Psoas muscle (tissue), 8 donors: Measurements from ENCODE around the gene IRF2BP1. TPM values are rescaled to one million over a fixed set of nuclear protein-coding genes. Genes with fewer than 3 reads are reported as not detected.

Source experiments
- ATAC-seq, 4 donors: fragments of 200-7000 bp; cut with Tn5 transposase; one replicate each; pipeline ENCODE4 v1.9.1; 2020; ENCODE audit warnings: moderate library complexity in 3 of 4, mild to moderate bottlenecking in 2 of 4
- DNase-seq, 2 donors: peaks; one replicate each; pipeline ENCODE4 v3.0.0-alpha.2; 2020
- H3K27ac ChIP-seq: fragments of 200-600 bp; one replicate; pipeline ENCODE4 v1.8.0; 2022
- H3K27me3 ChIP-seq, 3 donors: fragments of 200-600 bp in 1 of 3; one replicate each; pipeline versions ENCODE4 v1.6.1 to v1.8.0; 2013 to 2022; ENCODE audit warnings: low read length in 2 of 3, mild to moderate bottlenecking in 2 of 3, moderate library complexity in 1 of 3; ENCODE audit not compliant: insufficient read depth in 3 of 3
- H3K36me3 ChIP-seq, 2 donors: fragments of 200-600 bp in 1 of 2; one replicate each; pipeline versions ENCODE4 v1.6.1 to v1.8.0; 2013 to 2022; ENCODE audit warnings: low read depth in 1 of 2, mild to moderate bottlenecking in 1 of 2, moderate library complexity in 1 of 2; ENCODE audit not compliant: insufficient read depth in 1 of 2
- H3K4me1 ChIP-seq: fragments of 200-600 bp; one replicate; pipeline ENCODE4 v1.8.0; 2022
- H3K4me3 ChIP-seq: fragments of 200-600 bp; one replicate; pipeline ENCODE4 v1.8.0; 2022; ENCODE audit warnings: mild to moderate bottlenecking
- H3K9me3 ChIP-seq: fragments of 200-600 bp; one replicate; pipeline ENCODE4 v1.8.0; 2022
- CTCF ChIP-seq: fragments of 200-600 bp; IDR thresholded peaks from one replicate; pipeline ENCODE4 v1.8.0; 2022; ENCODE audit warnings: antibody characterized with exemption
- WGBS, 3 donors: extraction: QIAGEN DNeasy Blood & Tissue Kit; methylation state at CpG; one replicate each; pipeline versions ENCODE4 v1.1.6 to v1.1.7; 2013; 5-methylcytosine and 5-hydroxymethylcytosine counted together
- intact Hi-C, 2 donors: fragments of 100-400 bp; cut with DNase I; formaldehyde crosslinking; loops; one replicate each; pipeline versions ENCODE4 v1.11.0 to v1.14.2; 2022
- polyA plus RNA-seq, 3 donors: library from polyadenylated mRNA; stranded (reverse); fragments of 200-250 nt; gene quantifications; one replicate each; pipeline ENCODE4 v1.2.3, GENCODE V29; 2013
- total RNA-seq, 4 donors: library from RNA; stranded (reverse); fragmentation: NEBNext Ultra II Directional in 2 of 4; extraction: Animal tissue kit (Norgen Biotek cat#: 25700) in 2 of 4; gene quantifications; one replicate each; pipeline versions ENCODE4 v1.2.1 to v1.2.4, GENCODE V29; 2021 to 2023
- donor health status: healthy with polysubstance abuse.
- donor health status: DM: no; HTN: no; CAD: no; lungs with moderate emphysema.
- donor health status: Bipolar disorder and iron deficiency.
- donor health status: healthy.
- donor health status: DM: yes; HTN: yes; CAD: no.
- donor health status: DM: no; HTN: no; CAD: no.
- donor health status: DM: no; HTN: no; CAD: no.
- donor health status: DM: yes; HTN: yes; CAD: no.

The IRF2BP1 gene
- total and polyA plus RNA-seq, 7 donors: 12.6 to 25.4 (median 17.6) TPM

GRCh38 chr19:45905011-45905410 is 19.1 kb upstream of the IRF2BP1 start:
- peaks cover 0 to 5% of the 10 kb centered on the region in 2 donors for H3K36me3 ChIP-seq
- ATAC-seq (no peak), DNase-seq (no peak)
- 67 to 80% (median 74%) methylated on average over 10 of the region's 10 CpGs for WGBS, 3 donors
- intact Hi-C loops: no loop called here
- H3K4me3 ChIP-seq: no peak overlapping the region
- H3K4me1 ChIP-seq: peaks cover 16% of the 10 kb centered on the region
- H3K27me3 ChIP-seq: no peaks in the 10 kb centered on the region
- H3K27ac ChIP-seq: no peak overlapping the region
- H3K9me3 ChIP-seq: no peaks in the 10 kb centered on the region
- TF ChIP-seq CTCF: no peak

GRCh38 chr19:45902651-45903625 is 17.0 kb upstream of the IRF2BP1 start:
- TF ChIP-seq CTCF: no peak
- intact Hi-C loops: no loop called here
- H3K27ac ChIP-seq: peak overlapping the region; percentile 74
- peak overlapping the region; percentile 91 for H3K4me3 ChIP-seq
- peak; percentile 98 to 100 for DNase-seq
- H3K9me3 ChIP-seq: no peaks in the 10 kb centered on the region
- peak; percentile 97 to 98 (median 98) for ATAC-seq
- no peaks in the 10 kb centered on the region for H3K27me3 ChIP-seq
- H3K36me3 ChIP-seq: peaks cover 0 to 26% of the 10 kb centered on the region in 2 donors
- peaks cover 16% of the 10 kb centered on the region for H3K4me1 ChIP-seq
- 1% methylated on average over 61 to 73 of the region's 73 CpGs for WGBS, 3 donors

- no peaks in the 10 kb centered on the region for H3K27me3 ChIP-seq
- peaks cover 0 to 35% of the 10 kb centered on the region in 2 donors for H3K36me3 ChIP-seq
- intact Hi-C loops: no loop called here
- DNase-seq (no peak), ATAC-seq (peak in 1 of 4 donors; percentile 2)
- peak within 1 kb of the TSS; percentile 91 for H3K4me3 ChIP-seq
- WGBS, 3 donors: 0 to 2% (median 1%) methylated on average over 32 to 47 of the region's 47 CpGs
- peak within 1 kb of the TSS; percentile 74 for H3K27ac ChIP-seq
- peaks cover 16% of the 10 kb centered on the region for H3K4me1 ChIP-seq
- no peaks in the 10 kb centered on the region for H3K9me3 ChIP-seq
- no peak for TF ChIP-seq CTCF
These were observed 16.1 kb upstream of the IRF2BP1 start, which contains the start of gene MYPOP for GRCh38 chr19:45901912-45902650. Gene MYPOP, minus strand, starts transcription at chr19:45902613. Its CDS starts 840 bp downstream, at chr19:45901773.

GRCh38 chr19:45901432-45901911 is 15.5 kb upstream of the IRF2BP1 start:
- H3K27me3 ChIP-seq: no peaks in the 10 kb centered on the region
- TF ChIP-seq CTCF: no peak
- H3K9me3 ChIP-seq: no peaks in the 10 kb centered on the region
- peaks cover 0 to 38% of the 10 kb centered on the region in 2 donors for H3K36me3 ChIP-seq
- peak overlapping the region; percentile 91 for H3K4me3 ChIP-seq
- peaks cover 16% of the 10 kb centered on the region for H3K4me1 ChIP-seq
- DNase-seq (peak in 1 of 2 donors; percentile 68), ATAC-seq (no peak)
- H3K27ac ChIP-seq: peak overlapping the region; percentile 9
- 9 to 13% (median 9%) methylated on average over 46 to 69 of the region's 69 CpGs for WGBS, 3 donors
- intact Hi-C loops: no loop called here
